ENCODE data around the gene MEPCE. TPM values are rescaled to one million over a fixed set of nuclear protein-coding genes. Genes with fewer than 3 reads are reported as not detected.

Gene MEPCE
- total and polyA plus RNA-seq, 9 of the 15 experiments (the other 6 are each of a cell fraction or from before 2014, with no cell fraction given), result 10.9 to 76.3 (median 44.1) TPM

DNA sequence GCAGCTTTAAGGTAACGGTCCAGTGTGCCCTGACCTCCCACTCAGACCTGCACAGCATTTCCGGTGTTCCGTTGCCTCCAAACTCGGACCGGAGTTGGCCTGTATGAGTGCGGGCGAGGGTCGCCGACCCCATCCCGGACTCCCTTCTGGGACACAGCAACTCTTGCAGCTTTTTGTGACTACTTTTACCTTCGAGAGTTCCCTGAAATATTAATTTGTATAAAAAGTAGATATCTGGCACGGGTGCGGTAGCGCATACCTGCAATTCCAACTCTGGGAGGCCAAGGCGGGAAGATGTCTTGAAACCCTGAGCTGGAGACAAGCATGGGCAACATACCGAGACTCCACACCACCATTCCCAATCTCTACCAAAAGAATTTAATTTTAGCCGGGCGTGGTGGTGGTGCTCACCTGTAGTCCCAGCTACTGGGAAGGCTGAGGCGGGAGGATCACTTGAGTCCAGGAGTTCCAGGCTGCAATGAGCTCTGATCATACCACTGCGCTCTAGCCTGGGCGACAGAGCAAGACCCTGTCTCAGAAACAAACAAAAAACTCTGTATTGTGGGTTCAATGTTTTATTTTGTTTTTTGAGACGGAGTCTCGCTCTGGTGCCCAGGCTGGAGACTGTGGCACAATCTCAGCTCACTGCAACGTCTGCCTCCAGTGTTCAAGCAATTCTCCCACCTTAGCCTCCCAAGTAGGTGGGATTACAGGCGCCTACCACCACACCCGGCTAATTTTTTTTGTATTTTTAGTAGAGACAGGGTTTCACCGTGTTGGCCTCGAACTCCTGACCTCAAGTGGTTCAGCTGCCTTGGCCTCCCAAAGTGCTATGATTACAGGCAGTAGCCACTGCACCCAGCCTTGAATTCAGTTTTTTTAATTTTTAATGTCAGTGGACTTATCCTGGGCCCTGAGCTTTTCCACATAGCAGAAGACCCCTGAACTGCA is 7.8 kb downstream of the MEPCE start (continued):
- TF ChIP-seq RBM34 (IDR thresholded peaks at IDR 0.05; ENCODE audit: borderline replicate concordance, insufficient read depth, low read length) (no peak), PRPF4 (IDR thresholded peaks at IDR 0.05; ENCODE audit: insufficient read depth, low read depth, low read length, poor library complexity, severe bottlenecking) (no peak), BCOR (IDR thresholded peaks at IDR 0.05) (0 out of 2 replicates have a peak, but pooled peaks have one; percentile 6), GTF2E2 (tag; IDR thresholded peaks at IDR 0.05) (no peak), NR4A1 (CRISPR knock-in tag; IDR thresholded peaks at IDR 0.05) (no peak), NR4A1 (tag; IDR thresholded peaks at IDR 0.05) (0 out of 2 replicates have a peak, but pooled peaks have one; percentile 7), CTBP1 (IDR thresholded peaks at IDR 0.05; ENCODE audit: borderline replicate concordance) (no peak), PTTG1 (tag; IDR thresholded peaks at IDR 0.05; ENCODE audit: low read depth) (no peak), HOXB6 (CRISPR knock-in tag; IDR thresholded peaks at IDR 0.05; ENCODE audit: borderline replicate concordance) (no peak)
- TF ChIP-seq, protein P1, sequence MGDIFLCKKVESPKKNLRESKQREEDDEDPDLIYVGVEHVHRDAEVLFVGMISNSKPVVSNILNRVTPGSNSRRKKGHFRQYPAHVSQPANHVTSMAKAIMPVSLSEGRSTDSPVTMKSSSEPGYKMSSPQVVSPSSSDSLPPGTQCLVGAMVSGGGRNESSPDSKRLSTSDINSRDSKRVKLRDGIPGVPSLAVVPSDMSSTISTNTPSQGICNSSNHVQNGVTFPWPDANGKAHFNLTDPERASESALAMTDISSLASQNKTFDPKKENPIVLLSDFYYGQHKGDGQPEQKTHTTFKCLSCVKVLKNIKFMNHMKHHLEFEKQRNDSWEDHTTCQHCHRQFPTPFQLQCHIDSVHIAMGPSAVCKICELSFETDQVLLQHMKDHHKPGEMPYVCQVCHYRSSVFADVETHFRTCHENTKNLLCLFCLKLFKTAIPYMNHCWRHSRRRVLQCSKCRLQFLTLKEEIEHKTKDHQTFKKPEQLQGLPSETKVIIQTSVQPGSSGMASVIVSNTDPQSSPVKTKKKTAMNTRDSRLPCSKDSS (IDR thresholded peaks at IDR 0.05; ENCODE audit: low read depth, partially characterized antibody), result peak; percentile 1
- TF ChIP-seq, protein P2, sequence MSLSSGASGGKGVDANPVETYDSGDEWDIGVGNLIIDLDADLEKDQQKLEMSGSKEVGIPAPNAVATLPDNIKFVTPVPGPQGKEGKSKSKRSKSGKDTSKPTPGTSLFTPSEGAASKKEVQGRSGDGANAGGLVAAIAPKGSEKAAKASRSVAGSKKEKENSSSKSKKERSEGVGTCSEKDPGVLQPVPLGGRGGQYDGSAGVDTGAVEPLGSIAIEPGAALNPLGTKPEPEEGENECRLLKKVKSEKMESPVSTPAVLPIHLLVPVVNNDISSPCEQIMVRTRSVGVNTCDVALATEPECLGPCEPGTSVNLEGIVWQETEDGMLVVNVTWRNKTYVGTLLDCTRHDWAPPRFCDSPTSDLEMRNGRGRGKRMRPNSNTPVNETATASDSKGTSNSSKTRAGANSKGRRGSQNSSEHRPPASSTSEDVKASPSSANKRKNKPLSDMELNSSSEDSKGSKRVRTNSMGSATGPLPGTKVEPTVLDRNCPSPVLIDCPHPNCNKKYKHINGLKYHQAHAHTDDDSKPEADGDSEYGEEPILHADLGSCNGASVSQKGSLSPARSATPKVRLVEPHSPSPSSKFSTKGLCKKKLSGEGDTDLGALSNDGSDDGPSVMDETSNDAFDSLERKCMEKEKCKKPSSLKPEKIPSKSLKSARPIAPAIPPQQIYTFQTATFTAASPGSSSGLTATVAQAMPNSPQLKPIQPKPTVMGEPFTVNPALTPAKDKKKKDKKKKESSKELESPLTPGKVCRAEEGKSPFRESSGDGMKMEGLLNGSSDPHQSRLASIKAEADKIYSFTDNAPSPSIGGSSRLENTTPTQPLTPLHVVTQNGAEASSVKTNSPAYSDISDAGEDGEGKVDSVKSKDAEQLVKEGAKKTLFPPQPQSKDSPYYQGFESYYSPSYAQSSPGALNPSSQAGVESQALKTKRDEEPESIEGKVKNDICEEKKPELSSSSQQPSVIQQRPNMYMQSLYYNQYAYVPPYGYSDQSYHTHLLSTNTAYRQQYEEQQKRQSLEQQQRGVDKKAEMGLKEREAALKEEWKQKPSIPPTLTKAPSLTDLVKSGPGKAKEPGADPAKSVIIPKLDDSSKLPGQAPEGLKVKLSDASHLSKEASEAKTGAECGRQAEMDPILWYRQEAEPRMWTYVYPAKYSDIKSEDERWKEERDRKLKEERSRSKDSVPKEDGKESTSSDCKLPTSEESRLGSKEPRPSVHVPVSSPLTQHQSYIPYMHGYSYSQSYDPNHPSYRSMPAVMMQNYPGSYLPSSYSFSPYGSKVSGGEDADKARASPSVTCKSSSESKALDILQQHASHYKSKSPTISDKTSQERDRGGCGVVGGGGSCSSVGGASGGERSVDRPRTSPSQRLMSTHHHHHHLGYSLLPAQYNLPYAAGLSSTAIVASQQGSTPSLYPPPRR (CRISPR knock-in tag; IDR thresholded peaks at IDR 0.05; ENCODE audit: borderline replicate concordance), result no peak
